GM18526 (cell line): Measurements from ENCODE around the gene IL17RE.

Experiments used
- POLR2A ChIP-seq: IDR thresholded peaks from 3 replicates; pipeline ENCODE4 v1.6.1; 2011; ENCODE audit not compliant: insufficient read length; ENCODE audit errors: extremely low read depth

Gene IL17RE

GRCh38 chr3:9902372-9903237 lies at the start of gene IL17RE:
TSS of gene IL17RE (plus strand) at chr3:9902848. CDS start at chr3:9902933, 85 bp downstream.
- no peak for TF ChIP-seq POLR2A

DNA sequence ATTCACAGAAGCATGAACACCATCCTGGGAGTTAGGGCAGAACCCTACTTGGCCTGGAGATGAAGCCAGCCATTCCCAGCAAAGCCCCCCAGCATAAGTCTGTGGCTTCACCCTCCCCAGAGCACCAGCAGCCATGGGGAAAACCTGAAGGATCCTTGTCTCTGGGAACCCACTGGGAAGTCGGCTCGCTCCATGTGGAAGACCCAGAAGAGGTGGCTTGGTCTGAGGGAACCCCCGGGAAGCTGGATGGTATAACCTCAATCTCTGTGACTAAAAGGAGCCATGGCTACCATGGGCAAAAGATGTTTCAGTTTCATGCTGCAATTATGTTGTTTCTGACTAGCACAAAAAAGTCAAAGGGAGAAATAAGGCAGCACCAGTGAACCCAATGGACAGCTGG lies 47.1 kb upstream of the IL17RE start:
- no peak for TF ChIP-seq POLR2A

DNA sequence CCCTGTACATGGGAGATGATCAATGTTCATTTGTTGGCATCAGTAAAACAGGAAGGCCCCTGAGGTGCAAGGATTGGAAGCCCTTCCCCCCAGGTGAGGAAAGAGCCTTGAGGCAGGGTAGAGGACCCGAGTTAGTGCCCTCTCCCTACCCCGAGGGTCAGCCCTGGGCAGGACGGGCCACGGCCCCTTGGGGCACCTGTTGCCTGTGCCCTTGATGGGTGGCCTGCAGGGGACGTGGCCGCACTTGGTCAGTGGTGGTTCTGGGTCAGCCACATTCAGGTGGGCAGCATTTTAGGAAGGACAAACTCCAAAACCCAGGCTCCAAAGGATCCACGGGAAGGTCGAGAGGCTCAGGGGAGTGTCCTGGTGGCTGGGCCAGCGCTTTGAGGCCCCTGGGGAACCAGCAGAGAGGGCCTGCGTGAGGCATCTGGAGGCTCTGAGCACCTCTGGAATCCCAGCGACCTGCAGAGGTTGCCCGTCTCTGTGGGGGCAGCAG lies 43.1 kb upstream of the IL17RE start:
- TF ChIP-seq POLR2A = no peak

DNA sequence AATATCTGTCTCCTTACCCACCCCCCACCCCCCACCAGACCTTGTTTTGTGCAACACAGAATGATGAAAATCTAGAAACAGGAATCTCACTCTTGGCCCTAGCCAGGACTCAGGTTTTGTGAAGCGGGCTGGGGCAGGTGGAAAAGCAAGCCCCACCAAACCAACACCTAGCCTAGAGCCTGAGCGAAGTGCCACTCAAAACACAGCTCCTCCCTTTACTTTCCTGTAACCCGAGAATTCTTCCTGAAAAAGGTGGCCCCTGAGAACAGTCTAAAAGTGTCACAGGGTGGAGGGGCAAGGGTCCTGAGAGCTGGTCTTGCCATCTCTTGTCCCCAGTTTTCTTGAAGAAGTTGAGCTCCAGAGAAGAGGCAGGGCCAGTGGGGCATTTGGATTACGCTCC lies 41.4 kb upstream of the IL17RE start:
- no peak for TF ChIP-seq POLR2A

DNA sequence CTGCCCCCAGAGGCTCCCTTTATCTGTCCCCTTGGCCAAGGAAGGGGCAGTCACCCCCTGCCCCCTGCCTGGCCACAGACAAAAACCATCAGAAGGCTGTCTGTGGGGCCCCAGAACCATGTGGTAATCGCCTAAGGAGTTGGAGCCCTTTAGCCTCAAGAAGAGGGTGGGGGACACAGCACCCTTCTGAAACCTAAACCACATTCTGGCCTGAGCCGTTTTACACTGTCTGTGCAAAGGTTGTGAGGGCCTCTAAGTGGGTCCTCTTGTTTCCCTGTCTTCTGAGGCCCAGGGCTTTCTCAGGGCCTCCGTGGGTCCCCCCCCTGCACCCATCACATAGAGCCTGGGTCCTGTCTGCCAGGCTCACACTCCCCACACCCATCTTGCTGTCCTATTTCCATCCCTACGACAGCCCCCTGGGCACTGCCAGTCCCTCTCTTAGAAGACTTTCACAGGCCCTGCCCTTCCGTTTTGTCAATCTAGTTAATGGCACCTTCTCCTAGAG lies 41.0 kb upstream of the IL17RE start:
- no peak for TF ChIP-seq POLR2A

DNA sequence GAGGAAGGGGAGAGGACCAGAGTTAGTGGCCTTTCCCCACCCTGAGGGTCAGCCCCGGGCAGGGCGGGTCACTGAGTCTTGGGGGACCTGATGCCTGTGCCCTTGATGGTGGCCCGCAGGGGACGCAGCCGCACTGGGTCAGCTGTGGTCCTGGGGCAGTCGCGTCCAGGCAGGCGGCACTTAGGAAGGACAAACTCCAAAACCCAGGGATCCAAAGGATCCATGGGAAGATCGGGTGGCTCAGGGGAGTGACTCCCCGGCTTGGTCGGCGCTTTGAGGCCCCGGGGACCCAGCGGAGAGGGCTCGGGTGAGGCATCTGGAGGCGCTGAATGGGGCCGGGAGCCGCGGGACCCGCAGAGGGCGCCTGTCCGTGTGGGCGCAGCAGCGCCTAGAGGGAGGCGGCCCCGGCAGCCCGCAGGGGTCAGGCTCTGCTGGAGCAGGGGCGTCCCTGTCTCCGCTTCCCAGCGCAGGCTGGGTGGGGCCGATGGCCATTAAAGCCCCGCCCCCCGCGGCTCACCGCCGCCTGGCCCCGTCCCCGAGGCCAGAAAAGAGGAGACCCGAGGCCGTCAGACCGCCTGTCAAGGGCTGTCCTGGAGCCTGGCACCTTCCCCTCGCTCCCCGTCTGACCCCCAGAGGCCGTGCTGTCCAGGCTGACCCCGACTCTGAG lies 40.1 kb upstream of the IL17RE start:
- no peak for TF ChIP-seq POLR2A

DNA sequence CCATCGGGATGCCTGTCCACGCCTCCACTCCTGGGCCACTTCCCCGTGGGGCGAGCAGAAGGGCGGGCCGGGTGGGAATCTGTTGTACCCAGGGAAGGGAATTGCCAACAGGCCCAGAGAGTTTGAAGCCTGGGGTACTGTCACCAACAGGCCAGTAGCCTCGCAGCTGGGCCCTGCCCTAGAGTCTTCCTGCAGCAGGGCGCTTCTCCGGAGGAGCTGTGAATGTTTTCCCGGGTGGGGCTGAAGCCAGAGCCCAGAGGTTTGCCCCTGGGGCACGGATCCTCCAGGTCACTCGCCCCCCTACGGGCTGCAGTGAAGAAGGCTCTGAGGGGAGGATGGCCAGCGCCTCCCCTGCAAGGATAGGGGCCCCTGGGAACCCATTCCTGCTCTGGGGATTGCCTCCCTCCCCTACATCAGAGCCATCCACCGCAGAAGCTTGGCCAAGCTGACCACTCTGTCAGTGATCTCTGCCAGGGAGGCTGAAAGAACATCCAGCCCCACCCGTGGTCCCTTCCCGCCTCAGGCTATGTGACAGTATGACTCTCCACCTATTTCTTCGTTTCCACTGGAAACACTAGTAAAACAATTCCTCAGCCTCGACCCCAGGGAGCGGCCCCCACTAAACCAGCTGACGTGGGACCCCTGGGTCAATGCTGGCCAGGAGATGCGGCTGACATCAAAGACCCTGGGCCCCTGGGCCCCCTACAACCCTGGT lies 39.4 kb upstream of the IL17RE start:
- no peak for TF ChIP-seq POLR2A

GRCh38 chr3:9864200-9864927 lies 38.3 kb upstream of the IL17RE start:
- TF ChIP-seq POLR2A = no peak

- no peak for TF ChIP-seq POLR2A
Observed at GRCh38 chr3:9866639-9867038, 36.0 kb upstream of the IL17RE start.

GRCh38 chr3:9867106-9867505 lies 35.5 kb upstream of the IL17RE start:
- no peak for TF ChIP-seq POLR2A

DNA sequence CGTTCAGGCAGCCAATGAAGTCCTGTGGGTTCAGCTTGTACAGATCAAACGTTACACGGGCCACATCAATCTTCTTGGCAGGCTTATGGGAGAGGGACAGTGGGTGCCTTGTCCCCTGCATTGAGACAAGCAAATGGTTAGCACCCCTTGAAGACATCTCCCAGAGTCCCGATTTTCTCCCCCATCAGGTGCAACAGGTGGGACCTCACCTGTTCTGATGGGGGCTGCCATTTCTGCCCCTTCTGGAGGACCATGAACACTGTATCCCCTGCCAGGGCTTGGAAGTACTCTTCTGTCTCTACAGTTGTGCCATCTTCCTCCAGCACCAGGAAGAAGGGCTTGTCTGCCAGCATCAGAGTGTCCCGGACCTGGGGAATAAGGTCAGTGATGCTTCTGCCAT lies 32.7 kb upstream of the IL17RE start:
- no peak for TF ChIP-seq POLR2A

DNA sequence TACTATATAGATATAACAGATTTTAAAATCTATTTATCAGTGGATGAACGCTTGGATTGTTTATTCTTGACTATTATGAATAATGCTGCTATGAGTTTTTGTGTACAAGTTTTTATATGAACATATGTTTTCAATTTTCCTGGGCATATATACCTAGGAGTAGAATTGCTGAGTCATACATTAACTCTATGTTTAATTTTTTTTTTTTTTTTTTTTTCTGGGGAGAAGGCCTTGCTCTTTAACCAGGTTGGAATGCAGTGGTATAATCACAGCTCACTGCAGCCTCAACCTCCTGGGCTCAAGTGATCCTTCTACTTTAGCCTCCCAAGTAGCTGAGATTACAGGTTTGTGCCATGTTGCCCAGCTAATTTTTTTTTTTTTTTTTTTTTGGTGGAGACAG lies 31.7 kb upstream of the IL17RE start:
- TF ChIP-seq POLR2A = no peak

GRCh38 chr3:9875448-9875847 lies 27.2 kb upstream of the IL17RE start:
- no peak for TF ChIP-seq POLR2A

- TF ChIP-seq POLR2A = no peak
Observed at GRCh38 chr3:9876991-9877390, 25.7 kb upstream of the IL17RE start.

GRCh38 chr3:9878700-9879099 lies 23.9 kb upstream of the IL17RE start:
- TF ChIP-seq POLR2A = no peak
